Measurements from ENCODE around the gene PSMF1.
A peak's percentile ranks its signal among the peaks of the same experiment; 100 is the strongest.

PSMF1 gene

GRCh38 chr20:1118336-1119127 lies at the start of gene PSMF1:
Gene PSMF1 (plus strand): TSS chr20:1118602. CDS start chr20:1118774, 172 bp downstream.
- H3K4me1 ChIP-seq (ENCODE audit: control insufficient read depth in 1 of 2, insufficient read depth in 2 of 2, low read length in 2 of 2), result peaks cover 25 to 49% of the 10 kb centered on the region in 2 donors
- H3K36me3 ChIP-seq (ENCODE audit: control insufficient read depth in 1 of 2, insufficient read depth in 2 of 2, low read length in 2 of 2), result peaks cover 0 to 8% of the 10 kb centered on the region in 2 donors
- peak within 1 kb of the TSS; percentile 92 to 100 for H3K4me3 ChIP-seq (ENCODE audit: low read depth in 1 of 2, low read length in 2 of 2)
- H3K27me3 ChIP-seq (ENCODE audit: low read depth, low read length), result no peaks in the 10 kb centered on the region
- H3K9me3 ChIP-seq (ENCODE audit: control insufficient read depth in 1 of 2, low read length in 2 of 2), result no peaks in the 10 kb centered on the region
- peak within 1 kb of the TSS; percentile 83 for H3K27ac ChIP-seq (ENCODE audit: low read length)

GRCh38 chr20:1072258-1072657 lies 46.1 kb upstream of the PSMF1 start:
- Histone ChIP-seq H3K4me1 (ENCODE audit: control insufficient read depth in 1 of 2, insufficient read depth in 2 of 2, low read length in 2 of 2) (no peaks in the 10 kb centered on the region), H3K27ac (ENCODE audit: low read length) (no peak overlapping the region), H3K36me3 (ENCODE audit: control insufficient read depth in 1 of 2, insufficient read depth in 2 of 2, low read length in 2 of 2) (no peaks in the 10 kb centered on the region), H3K9me3 (ENCODE audit: control insufficient read depth in 1 of 2, low read length in 2 of 2) (peaks cover 0 to 3% of the 10 kb centered on the region in 2 donors), H3K27me3 (ENCODE audit: low read depth, low read length) (no peaks in the 10 kb centered on the region), H3K4me3 (ENCODE audit: low read depth in 1 of 2, low read length in 2 of 2) (no peak overlapping the region)

- no peak overlapping the region for H3K27ac ChIP-seq (ENCODE audit: low read length)
- H3K4me1 ChIP-seq (ENCODE audit: control insufficient read depth in 1 of 2, insufficient read depth in 2 of 2, low read length in 2 of 2), result no peaks in the 10 kb centered on the region
- no peak overlapping the region for H3K4me3 ChIP-seq (ENCODE audit: low read depth in 1 of 2, low read length in 2 of 2)
- H3K27me3 ChIP-seq (ENCODE audit: low read depth, low read length), result no peaks in the 10 kb centered on the region
- peaks cover 0 to 3% of the 10 kb centered on the region in 2 donors for H3K9me3 ChIP-seq (ENCODE audit: control insufficient read depth in 1 of 2, low read length in 2 of 2)
- no peaks in the 10 kb centered on the region for H3K36me3 ChIP-seq (ENCODE audit: control insufficient read depth in 1 of 2, insufficient read depth in 2 of 2, low read length in 2 of 2)
These were observed 42.8 kb upstream of the PSMF1 start for GRCh38 chr20:1075616-1076015.

GRCh38 chr20:1081891-1082290 lies 36.5 kb upstream of the PSMF1 start:
- Histone ChIP-seq H3K9me3 (ENCODE audit: control insufficient read depth in 1 of 2, low read length in 2 of 2) (peaks cover 0 to 6% of the 10 kb centered on the region in 2 donors), H3K4me1 (ENCODE audit: control insufficient read depth in 1 of 2, insufficient read depth in 2 of 2, low read length in 2 of 2) (no peaks in the 10 kb centered on the region), H3K27ac (ENCODE audit: low read length) (no peak overlapping the region), H3K36me3 (ENCODE audit: control insufficient read depth in 1 of 2, insufficient read depth in 2 of 2, low read length in 2 of 2) (no peaks in the 10 kb centered on the region), H3K4me3 (ENCODE audit: low read depth in 1 of 2, low read length in 2 of 2) (no peak overlapping the region), H3K27me3 (ENCODE audit: low read depth, low read length) (no peaks in the 10 kb centered on the region)

GRCh38 chr20:1083431-1084080 lies 34.8 kb upstream of the PSMF1 start:
- H3K9me3 ChIP-seq (ENCODE audit: control insufficient read depth in 1 of 2, low read length in 2 of 2), result peaks cover 0 to 7% of the 10 kb centered on the region in 2 donors
- H3K36me3 ChIP-seq (ENCODE audit: control insufficient read depth in 1 of 2, insufficient read depth in 2 of 2, low read length in 2 of 2), result no peaks in the 10 kb centered on the region
- no peak overlapping the region for H3K4me3 ChIP-seq (ENCODE audit: low read depth in 1 of 2, low read length in 2 of 2)
- H3K4me1 ChIP-seq (ENCODE audit: control insufficient read depth in 1 of 2, insufficient read depth in 2 of 2, low read length in 2 of 2), result no peaks in the 10 kb centered on the region
- H3K27ac ChIP-seq (ENCODE audit: low read length), result no peak overlapping the region
- no peaks in the 10 kb centered on the region for H3K27me3 ChIP-seq (ENCODE audit: low read depth, low read length)

- H3K4me3 ChIP-seq (ENCODE audit: low read depth in 1 of 2, low read length in 2 of 2), result no peak overlapping the region
- peaks cover 0 to 19% of the 10 kb centered on the region in 2 donors for H3K9me3 ChIP-seq (ENCODE audit: control insufficient read depth in 1 of 2, low read length in 2 of 2)
- H3K27ac ChIP-seq (ENCODE audit: low read length), result no peak overlapping the region
- no peaks in the 10 kb centered on the region for H3K36me3 ChIP-seq (ENCODE audit: control insufficient read depth in 1 of 2, insufficient read depth in 2 of 2, low read length in 2 of 2)
- no peaks in the 10 kb centered on the region for H3K4me1 ChIP-seq (ENCODE audit: control insufficient read depth in 1 of 2, insufficient read depth in 2 of 2, low read length in 2 of 2)
- no peaks in the 10 kb centered on the region for H3K27me3 ChIP-seq (ENCODE audit: low read depth, low read length)
These were observed 32.7 kb upstream of the PSMF1 start for GRCh38 chr20:1085492-1086276.

GRCh38 chr20:1086277-1087213 lies 31.9 kb upstream of the PSMF1 start:
- no peaks in the 10 kb centered on the region for H3K4me1 ChIP-seq (ENCODE audit: control insufficient read depth in 1 of 2, insufficient read depth in 2 of 2, low read length in 2 of 2)
- H3K27ac ChIP-seq (ENCODE audit: low read length), result no peak overlapping the region
- no peaks in the 10 kb centered on the region for H3K36me3 ChIP-seq (ENCODE audit: control insufficient read depth in 1 of 2, insufficient read depth in 2 of 2, low read length in 2 of 2)
- H3K27me3 ChIP-seq (ENCODE audit: low read depth, low read length), result no peaks in the 10 kb centered on the region
- peaks cover 0 to 19% of the 10 kb centered on the region in 2 donors for H3K9me3 ChIP-seq (ENCODE audit: control insufficient read depth in 1 of 2, low read length in 2 of 2)
- H3K4me3 ChIP-seq (ENCODE audit: low read depth in 1 of 2, low read length in 2 of 2), result no peak overlapping the region

GRCh38 chr20:1087311-1087905 lies 31.0 kb upstream of the PSMF1 start:
- Histone ChIP-seq H3K36me3 (ENCODE audit: control insufficient read depth in 1 of 2, insufficient read depth in 2 of 2, low read length in 2 of 2) (no peaks in the 10 kb centered on the region), H3K4me3 (ENCODE audit: low read depth in 1 of 2, low read length in 2 of 2) (no peak overlapping the region), H3K27ac (ENCODE audit: low read length) (no peak overlapping the region), H3K4me1 (ENCODE audit: control insufficient read depth in 1 of 2, insufficient read depth in 2 of 2, low read length in 2 of 2) (no peaks in the 10 kb centered on the region), H3K9me3 (ENCODE audit: control insufficient read depth in 1 of 2, low read length in 2 of 2) (peaks cover 0 to 19% of the 10 kb centered on the region in 2 donors), H3K27me3 (ENCODE audit: low read depth, low read length) (no peaks in the 10 kb centered on the region)

- Histone ChIP-seq H3K36me3 (ENCODE audit: control insufficient read depth in 1 of 2, insufficient read depth in 2 of 2, low read length in 2 of 2) (no peaks in the 10 kb centered on the region), H3K9me3 (ENCODE audit: control insufficient read depth in 1 of 2, low read length in 2 of 2) (peaks cover 5% of the 10 kb centered on the region in 2 donors), H3K4me1 (ENCODE audit: control insufficient read depth in 1 of 2, insufficient read depth in 2 of 2, low read length in 2 of 2) (no peaks in the 10 kb centered on the region), H3K27me3 (ENCODE audit: low read depth, low read length) (no peaks in the 10 kb centered on the region), H3K27ac (ENCODE audit: low read length) (no peak overlapping the region), H3K4me3 (ENCODE audit: low read depth in 1 of 2, low read length in 2 of 2) (no peak overlapping the region)
These were observed 23.7 kb upstream of the PSMF1 start for GRCh38 chr20:1094751-1095150.

- H3K9me3 ChIP-seq (ENCODE audit: control insufficient read depth in 1 of 2, low read length in 2 of 2), result peaks cover 5 to 12% of the 10 kb centered on the region in 2 donors
- no peaks in the 10 kb centered on the region for H3K36me3 ChIP-seq (ENCODE audit: control insufficient read depth in 1 of 2, insufficient read depth in 2 of 2, low read length in 2 of 2)
- H3K27me3 ChIP-seq (ENCODE audit: low read depth, low read length), result no peaks in the 10 kb centered on the region
- no peak overlapping the region for H3K4me3 ChIP-seq (ENCODE audit: low read depth in 1 of 2, low read length in 2 of 2)
- no peak overlapping the region for H3K27ac ChIP-seq (ENCODE audit: low read length)
- no peaks in the 10 kb centered on the region for H3K4me1 ChIP-seq (ENCODE audit: control insufficient read depth in 1 of 2, insufficient read depth in 2 of 2, low read length in 2 of 2)
These were observed 16.9 kb upstream of the PSMF1 start for GRCh38 chr20:1101533-1101932.
